Measurements from ENCODE around the gene UBA5.
A peak's percentile ranks its signal among the peaks of the same experiment; 100 is the strongest.

UBA5 gene

GRCh38 chr3:132654721-132655120 lies 5.4 kb upstream of the UBA5 start:
- no peak for DNase-seq

- no peak for DNase-seq
These were observed 4.7 kb upstream of the UBA5 start for GRCh38 chr3:132655471-132655870.

- DNase-seq, result no peak
These were observed 2.0 kb upstream of the UBA5 start for GRCh38 chr3:132657869-132658747.

- DNase-seq, result no peak
These were observed 1.1 kb upstream of the UBA5 start for GRCh38 chr3:132659000-132659364.

- peak; percentile 11 for DNase-seq
These were observed 621 bp upstream of the UBA5 start, which contains the start of gene ACAD11 for GRCh38 chr3:132659365-132660051. Gene ACAD11 (minus strand): TSS chr3:132659809. CDS start chr3:132659751, 58 bp downstream.

- no peak for DNase-seq
These were observed 612 bp downstream of the UBA5 start for GRCh38 chr3:132660811-132661070.

GRCh38 chr3:132661101-132661500 lies 972 bp downstream of the UBA5 start:
- DNase-seq, result no peak

- no peak for DNase-seq
These were observed 2.1 kb downstream of the UBA5 start for GRCh38 chr3:132662212-132662611.

GRCh38 chr3:132665230-132665745 lies 5.2 kb downstream of the UBA5 start:
- no peak for DNase-seq

- DNase-seq, result no peak
These were observed 9.2 kb downstream of the UBA5 start for GRCh38 chr3:132669256-132669777.

GRCh38 chr3:132675408-132675807 lies 15.3 kb downstream of the UBA5 start:
- DNase-seq, result no peak

GRCh38 chr3:132679911-132680310 lies 19.8 kb downstream of the UBA5 start:
- DNase-seq, result no peak

- no peak for DNase-seq
These were observed 21.3 kb downstream of the UBA5 start for GRCh38 chr3:132681421-132681820.

GRCh38 chr3:132682201-132682600 lies 22.1 kb downstream of the UBA5 start:
- DNase-seq, result no peak

GRCh38 chr3:132690040-132690439 lies 29.9 kb downstream of the UBA5 start:
- DNase-seq, result no peak

- no peak for DNase-seq
These were observed 34.9 kb downstream of the UBA5 start for GRCh38 chr3:132694991-132695390.

- no peak for DNase-seq
These were observed 35.3 kb downstream of the UBA5 start for GRCh38 chr3:132695422-132695821.

- DNase-seq, result no peak
These were observed 43.6 kb downstream of the UBA5 start for GRCh38 chr3:132703733-132704132.

GRCh38 chr3:132709761-132710160 lies 49.6 kb downstream of the UBA5 start:
- no peak for DNase-seq

GRCh38 chr3:132710311-132710710 lies 50.2 kb downstream of the UBA5 start:
- no peak for DNase-seq

- no peak for DNase-seq
These were observed 54.0 kb downstream of the UBA5 start for GRCh38 chr3:132713977-132714727.

- DNase-seq, result no peak
These were observed 56.2 kb downstream of the UBA5 start for GRCh38 chr3:132716372-132716771.

GRCh38 chr3:132720228-132720627 lies 60.1 kb downstream of the UBA5 start:
- DNase-seq, result no peak

Data from T-helper 9 cell (primary cell).